HG02943 (cell line): ENCODE data around the gene TOMM40L.
"Not testable (repeated sequence)": the region's sequence is repeated elsewhere in the genome, so short reads cannot be mapped to it uniquely, and the experiment has no call there.

Source experiments
- ATAC-seq: cut with Tn5 transposase; IDR thresholded peaks from one replicate; pipeline ENCODE4 v1.9.1; 2021; ENCODE audit warnings: mild to moderate bottlenecking, low read depth, moderate library complexity; ENCODE audit not compliant: unreplicated experiment

TOMM40L gene

GRCh38 chr1:161244888-161245287 lies 19.0 kb downstream of the TOMM40L start:
- no peak for ATAC-seq

DNA sequence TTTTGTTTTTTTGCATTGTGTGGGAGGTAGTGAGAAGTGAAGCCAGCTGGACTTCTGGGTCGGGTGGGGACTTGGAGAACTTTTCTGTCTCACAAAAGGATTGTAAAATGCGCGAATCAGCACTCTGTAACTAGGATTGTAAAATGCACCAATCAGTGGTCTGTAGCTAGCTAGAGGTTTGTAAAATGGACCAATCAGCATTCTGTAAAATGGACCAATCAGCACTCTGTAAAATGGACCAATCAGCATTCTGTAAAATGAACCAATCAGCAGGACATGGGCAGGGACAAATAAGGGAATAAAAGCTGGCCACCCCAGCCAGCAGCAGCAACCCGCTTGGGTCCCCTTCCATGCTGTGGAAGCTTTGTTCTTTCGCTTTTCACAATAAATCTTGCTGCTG lies 24.2 kb downstream of the TOMM40L start:
- not testable (repeated sequence) for ATAC-seq

GRCh38 chr1:161250829-161251228 lies 25.0 kb downstream of the TOMM40L start:
- ATAC-seq, result no peak

- ATAC-seq, result no peak
These were observed 25.7 kb downstream of the TOMM40L start for GRCh38 chr1:161251579-161251978.

- ATAC-seq, result not testable (repeated sequence)
These were observed 29.4 kb downstream of the TOMM40L start for GRCh38 chr1:161255302-161255701.

DNA sequence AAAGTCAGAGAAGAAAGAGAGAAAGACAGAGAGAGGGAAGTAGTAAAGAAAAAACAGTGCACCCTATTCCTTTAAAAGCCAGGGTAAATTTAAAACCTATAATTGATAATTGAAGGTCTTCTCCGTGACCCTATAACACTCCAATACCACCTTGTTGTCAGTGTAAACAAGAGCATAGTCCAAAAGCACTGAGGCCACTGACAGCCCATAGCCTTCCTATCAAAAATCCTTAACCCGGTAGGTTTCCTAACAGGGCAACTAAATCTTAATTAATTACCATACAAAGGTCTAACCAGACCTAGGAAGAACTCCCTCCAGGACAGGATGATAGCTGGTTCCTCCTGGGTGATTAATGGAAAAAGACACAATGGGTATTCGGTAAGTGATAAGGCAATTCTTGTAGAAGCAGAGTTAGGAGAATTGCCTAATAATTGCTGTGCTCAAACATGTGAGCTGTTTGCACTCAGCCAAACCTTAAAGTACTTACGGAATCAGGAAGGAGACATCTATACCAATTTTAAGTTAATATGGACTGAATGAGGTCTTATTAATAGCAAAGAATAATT lies 30.2 kb downstream of the TOMM40L start:
- ATAC-seq, result not testable (repeated sequence)

GRCh38 chr1:161257109-161257508 lies 31.2 kb downstream of the TOMM40L start:
- ATAC-seq, result not testable (repeated sequence)

GRCh38 chr1:161258439-161259344 lies 32.8 kb downstream of the TOMM40L start, which contains the start of gene PCP4L1:
TSS of gene PCP4L1 (plus strand) at chr1:161258745. CDS start at chr1:161258975, 230 bp downstream.
- ATAC-seq, result no peak

- no peak for ATAC-seq
These were observed 33.5 kb downstream of the TOMM40L start for GRCh38 chr1:161259345-161259702.

DNA sequence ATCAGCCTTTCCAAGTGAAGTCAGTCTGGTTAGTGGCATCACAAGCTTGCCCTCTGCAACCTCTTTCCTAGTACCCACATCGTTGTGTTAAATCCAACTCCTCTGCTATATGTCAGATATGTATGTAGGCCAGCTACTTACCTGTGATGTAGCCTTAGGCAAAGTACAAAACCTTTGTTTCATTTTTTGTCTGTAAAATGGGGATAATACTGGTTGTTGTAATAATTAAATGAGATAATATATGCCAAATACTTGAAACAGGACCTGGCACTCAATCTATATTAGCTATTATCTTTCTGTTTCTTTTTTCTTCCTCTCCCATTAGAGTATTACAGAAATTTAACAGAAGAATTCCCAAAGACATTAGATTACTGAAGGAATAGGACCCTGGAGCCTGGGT lies 33.9 kb downstream of the TOMM40L start:
- ATAC-seq, result no peak

GRCh38 chr1:161260376-161261260 lies 34.8 kb downstream of the TOMM40L start:
- no peak for ATAC-seq

DNA sequence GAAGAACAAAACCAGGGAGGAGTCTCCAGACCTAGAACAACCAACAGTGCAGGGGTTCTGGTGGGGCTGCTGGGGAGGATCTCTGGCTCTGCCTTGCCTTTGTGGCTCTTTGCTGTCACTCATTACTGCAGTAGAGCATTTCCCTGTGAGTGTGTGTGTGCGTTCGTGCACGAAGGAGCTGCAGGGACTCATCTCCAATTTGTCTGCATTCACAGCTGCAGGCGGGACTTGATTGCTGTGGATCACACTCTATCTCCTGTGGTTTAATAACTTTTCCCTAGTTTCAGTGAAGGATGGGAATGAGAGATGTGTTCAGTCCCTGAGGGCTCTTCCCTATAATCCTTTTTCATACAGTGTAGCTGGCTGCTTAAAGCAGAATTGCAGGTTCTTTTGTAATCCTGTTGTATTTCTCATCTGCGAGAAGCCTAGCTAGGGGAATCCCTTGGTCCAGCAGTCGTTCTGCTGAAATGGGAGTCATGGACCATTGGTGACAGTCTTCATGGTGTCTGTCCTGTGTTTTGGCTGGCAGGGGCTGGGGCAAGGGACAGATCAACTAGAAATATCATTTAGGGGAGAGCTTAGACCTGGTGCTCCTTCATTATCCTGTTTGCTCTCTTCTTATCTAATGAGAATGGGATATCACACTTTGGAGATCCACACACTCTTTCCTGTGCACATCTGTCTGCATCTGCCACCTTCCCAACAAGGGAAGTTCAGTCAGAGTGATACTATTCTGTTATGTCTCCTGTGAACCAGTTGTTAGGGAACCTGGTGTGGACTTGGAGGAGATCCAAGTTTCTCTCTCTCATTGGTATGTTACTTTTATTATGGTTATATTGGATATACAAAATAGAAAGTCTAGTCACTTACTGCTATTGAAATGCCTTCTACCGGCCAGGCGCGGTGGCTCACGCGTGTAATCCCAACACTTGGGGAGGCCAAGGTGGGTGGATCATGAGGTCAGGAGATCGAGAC lies 35.7 kb downstream of the TOMM40L start:
- ATAC-seq, result no peak

DNA sequence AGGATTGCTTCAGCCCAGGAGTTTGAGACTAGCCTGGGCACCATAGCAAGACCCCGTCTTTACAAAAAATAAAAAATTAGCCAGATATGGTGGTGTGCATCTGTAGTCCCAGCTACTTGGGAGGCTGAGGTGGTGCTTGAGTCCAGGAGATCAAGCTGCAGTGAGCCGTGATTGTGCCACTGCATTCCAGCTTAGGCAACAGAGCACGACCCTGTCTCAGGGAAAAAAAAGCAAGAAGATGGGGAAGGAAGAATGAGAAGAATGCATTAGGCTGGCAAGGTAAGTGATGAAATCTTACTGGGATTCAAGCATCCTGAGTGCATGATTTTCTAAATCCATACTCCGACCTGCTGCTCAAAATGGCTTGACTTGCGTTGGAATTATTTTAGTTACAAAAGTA lies 39.4 kb downstream of the TOMM40L start:
- no peak for ATAC-seq

GRCh38 chr1:161266202-161266601 lies 40.3 kb downstream of the TOMM40L start:
- ATAC-seq, result no peak

DNA sequence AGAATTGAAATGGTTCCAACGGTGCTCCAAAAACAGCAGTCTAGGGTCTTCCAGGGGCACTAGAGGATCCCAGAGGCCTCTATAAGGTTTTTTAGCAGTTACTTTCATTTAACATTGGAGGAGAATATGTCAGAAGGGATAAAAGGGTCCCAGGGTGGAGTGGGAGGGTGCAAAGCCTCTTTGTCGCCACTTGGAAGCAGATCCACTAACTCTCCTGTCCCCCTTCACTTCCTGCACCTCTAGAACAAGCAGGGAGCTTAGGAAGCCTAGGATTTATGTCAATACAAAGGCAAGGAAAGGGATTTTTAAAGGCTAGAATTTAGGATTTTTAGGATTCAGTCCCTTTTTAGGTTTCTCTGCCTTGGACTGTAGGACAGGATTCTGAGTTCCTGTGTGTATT lies 41.0 kb downstream of the TOMM40L start:
- no peak for ATAC-seq

GRCh38 chr1:161267321-161267720 lies 41.5 kb downstream of the TOMM40L start:
- no peak for ATAC-seq

GRCh38 chr1:161273402-161273801 lies 47.5 kb downstream of the TOMM40L start:
- ATAC-seq, result no peak

DNA sequence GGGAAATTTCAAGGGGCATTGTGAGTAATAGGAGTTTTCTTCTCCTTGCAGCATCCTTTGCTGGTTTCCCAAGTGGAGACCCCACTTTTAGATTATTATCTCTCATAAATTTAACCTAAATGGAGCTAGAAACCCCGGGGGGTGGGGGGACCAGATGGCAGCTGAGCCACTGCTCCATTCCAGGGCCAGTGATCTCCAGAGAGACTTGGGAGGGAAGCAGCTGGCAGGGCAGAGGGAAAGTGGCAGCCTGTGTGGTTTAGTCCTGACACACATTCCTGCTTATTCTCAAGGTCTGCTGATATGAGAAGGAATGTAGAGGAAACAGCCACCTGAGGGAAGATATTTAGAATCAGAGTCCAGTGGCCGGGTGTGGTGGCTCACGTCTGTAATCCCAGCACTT lies 49.0 kb downstream of the TOMM40L start:
- ATAC-seq, result no peak
